GM19025 (cell line): ENCODE measurements around the gene CTBP2.

Source experiments
- ATAC-seq: cut with Tn5 transposase; IDR thresholded peaks from one replicate; pipeline ENCODE4 v1.9.1; 2021; ENCODE audit warnings: mild to moderate bottlenecking, low read depth, moderate library complexity; ENCODE audit not compliant: unreplicated experiment

Gene CTBP2

GRCh38 chr10:125032474-125033020 lies 127.8 kb downstream of the CTBP2 start:
- ATAC-seq, result no peak

- no peak for ATAC-seq
Observed at GRCh38 chr10:125030567-125031197, 129.7 kb downstream of the CTBP2 start.

DNA sequence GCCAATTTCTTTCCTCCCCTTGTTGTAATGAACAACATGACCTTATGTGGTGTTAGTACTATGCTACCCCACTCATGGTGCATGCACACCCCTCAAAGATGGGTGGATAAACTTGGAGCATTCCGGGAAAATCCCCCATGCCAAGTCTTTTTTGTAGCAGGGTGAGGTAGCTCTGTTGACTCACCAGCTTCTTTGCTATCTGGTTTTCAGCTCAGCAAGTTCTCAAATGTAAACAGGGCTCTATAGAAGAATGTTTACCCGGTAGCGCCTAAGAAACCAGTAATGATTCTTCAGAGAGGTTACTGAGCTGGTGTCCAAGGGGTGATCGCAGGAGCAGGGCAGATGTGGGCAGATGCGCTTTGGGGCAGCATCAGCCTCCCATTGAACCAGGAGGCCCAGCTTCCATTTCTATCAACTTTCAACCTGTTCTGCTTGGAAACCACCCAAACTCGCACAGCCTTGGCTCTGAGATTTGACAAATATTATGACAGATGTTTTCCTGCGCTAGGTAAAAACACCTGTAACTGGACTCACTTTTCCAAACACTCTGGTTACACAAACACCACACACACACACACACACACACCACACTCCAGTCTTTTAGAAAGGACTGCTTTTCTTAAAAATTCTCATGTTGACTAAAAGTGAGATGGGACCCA lies 130.7 kb downstream of the CTBP2 start:
- ATAC-seq, result no peak

GRCh38 chr10:125027871-125028869 lies 132.2 kb downstream of the CTBP2 start:
- ATAC-seq, result no peak

- ATAC-seq, result no peak
Observed at GRCh38 chr10:125026974-125027735, 133.2 kb downstream of the CTBP2 start.

DNA sequence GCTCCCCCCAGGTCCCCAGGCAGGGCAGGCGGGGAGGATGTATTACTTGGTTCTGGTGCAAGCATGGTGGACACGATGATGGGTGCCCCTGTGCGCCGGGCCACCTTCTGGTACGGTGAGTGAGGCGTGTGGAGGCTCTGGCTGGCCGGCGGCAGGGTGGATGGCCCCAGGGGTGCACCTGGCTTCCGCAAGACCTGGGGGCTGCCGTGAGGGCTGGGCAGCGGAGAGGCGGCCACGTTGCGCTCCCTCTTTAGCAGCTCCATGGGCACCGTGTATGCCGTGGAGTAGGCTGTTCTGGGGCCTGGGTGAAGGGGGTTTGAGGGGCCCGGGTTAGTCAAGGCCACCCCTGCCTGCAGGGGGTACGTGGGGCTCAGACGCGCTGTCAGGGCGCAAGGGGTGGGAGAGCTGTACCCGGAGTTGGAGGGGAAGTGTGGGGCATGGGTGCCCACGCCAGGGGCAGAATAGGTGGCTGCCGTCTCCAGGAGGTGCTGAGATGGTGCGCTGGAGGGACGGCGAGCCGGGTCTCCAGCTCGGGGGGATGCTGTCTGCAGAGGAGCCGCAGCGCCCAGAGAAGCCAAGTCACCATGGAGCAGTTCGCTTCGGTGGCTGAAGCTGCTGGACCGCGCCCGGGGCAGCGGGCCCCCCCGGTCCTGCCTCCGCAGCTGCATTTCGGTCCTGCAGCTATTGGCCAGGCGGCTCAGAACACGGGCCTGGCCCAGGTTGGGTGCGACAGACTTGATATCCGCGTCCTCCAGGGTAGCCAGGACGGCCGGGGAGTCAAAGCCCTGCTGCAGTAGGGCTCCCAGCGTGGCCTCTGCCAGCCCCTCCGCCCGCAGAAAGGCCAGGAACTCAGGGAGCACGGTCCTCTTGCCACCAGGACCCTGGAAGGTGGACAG lies 134.1 kb downstream of the CTBP2 start:
- no peak for ATAC-seq

DNA sequence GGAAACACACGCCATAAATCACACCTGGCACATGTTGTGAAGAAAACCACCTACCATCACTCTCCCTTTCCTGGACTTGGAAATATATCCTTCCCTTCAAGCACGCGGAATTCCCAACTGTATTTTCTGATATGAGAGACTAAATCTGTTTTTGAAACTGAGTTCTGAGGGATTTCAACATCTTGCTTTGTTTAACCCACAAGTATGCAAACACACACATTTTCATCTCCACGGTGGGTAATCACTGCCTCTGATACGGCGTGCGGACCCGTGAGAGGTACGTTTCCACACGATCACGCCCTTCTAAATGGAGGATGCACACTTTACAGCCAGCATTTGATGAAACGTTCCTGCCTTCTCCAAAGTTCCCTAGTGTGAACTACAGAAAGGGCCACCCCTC lies 135.0 kb downstream of the CTBP2 start:
- no peak for ATAC-seq

DNA sequence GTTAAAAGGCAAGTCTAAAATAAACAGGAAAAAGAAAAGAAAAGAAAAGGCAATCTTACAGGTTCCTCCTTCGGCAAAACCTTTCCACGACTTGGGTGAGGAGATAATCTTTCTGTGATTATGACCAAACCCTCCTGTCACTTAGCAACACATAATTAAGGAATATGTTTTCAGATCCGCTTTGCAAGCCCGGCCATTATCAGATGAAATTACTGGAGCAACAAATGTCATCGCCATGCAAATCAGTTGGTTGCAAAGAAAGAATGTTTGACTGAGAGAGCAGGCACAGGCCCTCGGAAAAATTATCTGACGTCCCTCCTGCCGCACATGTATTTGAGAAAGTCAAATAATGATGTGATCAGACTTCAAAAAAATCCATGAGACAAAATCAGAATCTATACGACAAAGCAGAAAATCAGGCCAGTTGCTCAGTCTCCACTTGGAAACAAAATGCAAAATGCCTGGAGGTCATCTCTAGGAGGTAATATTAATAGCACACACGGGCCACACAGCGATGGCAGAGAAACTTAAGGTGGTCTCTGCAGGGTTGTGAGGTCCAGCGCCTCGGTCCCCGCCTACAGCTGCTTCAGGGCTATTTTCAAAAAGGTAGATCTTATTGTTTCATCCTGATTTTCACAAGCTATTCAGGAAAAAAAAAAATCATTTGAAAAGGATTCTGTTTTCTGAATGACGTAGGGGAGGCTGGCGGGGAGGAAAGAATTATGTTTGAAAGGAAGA lies 135.7 kb downstream of the CTBP2 start:
- ATAC-seq, result no peak

DNA sequence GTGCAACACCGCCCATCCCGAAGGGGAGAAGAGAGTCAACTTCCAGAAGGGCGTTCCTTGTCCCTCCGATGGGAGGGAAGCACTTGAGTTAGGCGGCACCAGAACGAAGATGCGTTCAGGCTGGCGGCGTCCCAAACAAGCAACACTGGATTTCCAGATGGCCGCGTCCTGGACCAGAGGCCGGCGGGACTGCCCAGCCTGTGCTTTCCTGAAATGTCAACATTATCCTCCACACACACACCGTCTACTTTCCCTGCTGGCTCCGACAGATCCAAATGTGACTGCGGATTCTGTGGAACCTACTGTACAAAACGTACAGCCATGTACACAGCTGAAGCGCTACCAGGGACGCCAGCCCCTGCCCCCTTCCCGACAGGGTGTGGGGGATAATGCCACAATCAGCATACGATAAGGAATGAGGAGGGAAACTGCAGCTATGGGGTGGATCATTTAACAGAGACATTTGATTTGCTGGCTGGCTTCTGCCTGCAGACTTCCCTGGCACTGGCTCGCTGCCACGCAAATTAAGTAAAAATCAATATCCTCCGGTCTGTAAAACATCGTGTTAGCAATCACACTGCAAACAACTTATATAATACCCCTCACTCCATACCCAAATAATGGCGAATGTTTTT lies 136.4 kb downstream of the CTBP2 start:
- no peak for ATAC-seq

DNA sequence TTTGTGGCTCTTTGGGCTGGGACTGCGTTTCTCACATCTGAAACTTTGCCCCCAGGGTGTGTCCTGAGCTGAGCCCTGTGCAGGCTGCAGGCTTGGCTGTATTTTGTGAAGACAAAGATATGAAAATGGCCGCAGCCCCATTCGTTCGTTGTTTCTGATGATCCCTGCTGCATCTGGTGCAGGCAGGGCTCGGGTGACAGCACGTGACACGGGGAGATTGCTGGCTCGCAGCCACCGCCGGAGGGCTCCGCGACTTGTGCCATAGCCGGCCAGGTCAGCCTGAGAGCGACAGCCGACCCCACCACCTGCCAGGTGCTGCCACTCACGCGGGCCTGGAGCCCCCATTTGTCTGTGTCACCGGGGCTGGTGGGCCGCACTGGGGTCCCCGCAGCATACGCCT lies 137.1 kb downstream of the CTBP2 start:
- ATAC-seq, result no peak

GRCh38 chr10:125022671-125023070 lies 137.7 kb downstream of the CTBP2 start:
- no peak for ATAC-seq

- ATAC-seq, result no peak
Observed at GRCh38 chr10:125021686-125022344, 138.5 kb downstream of the CTBP2 start.

GRCh38 chr10:125020871-125021270 lies 139.5 kb downstream of the CTBP2 start:
- no peak for ATAC-seq

- ATAC-seq, result no peak
Observed at GRCh38 chr10:125020386-125020785, 140.0 kb downstream of the CTBP2 start.

DNA sequence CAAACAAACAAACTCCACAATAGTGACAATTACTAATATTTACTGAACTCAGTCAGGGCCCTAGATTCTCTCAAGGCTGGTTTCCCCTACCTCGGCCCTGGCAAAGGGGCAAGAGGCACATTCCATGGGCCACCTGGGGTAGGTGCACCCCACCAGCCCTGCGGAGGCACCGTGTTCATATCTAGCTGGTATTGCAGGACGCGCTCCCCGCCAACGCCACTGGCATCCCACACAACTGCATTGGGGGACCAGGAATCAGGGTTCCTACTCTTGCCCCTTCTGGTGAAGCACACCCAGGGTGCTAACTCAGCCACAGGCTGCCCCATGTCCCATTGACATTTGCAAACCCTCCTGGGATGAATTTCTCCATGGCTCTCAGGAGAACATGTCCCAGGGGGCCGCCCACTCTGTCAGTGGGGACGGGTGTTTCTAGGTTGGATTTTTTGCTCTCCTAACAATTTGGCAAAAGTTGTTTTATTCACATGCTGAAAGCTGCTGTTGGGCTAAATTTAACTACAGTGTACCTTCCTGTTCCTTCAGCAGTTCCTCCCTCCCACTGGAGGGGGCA lies 141.7 kb downstream of the CTBP2 start:
- no peak for ATAC-seq

DNA sequence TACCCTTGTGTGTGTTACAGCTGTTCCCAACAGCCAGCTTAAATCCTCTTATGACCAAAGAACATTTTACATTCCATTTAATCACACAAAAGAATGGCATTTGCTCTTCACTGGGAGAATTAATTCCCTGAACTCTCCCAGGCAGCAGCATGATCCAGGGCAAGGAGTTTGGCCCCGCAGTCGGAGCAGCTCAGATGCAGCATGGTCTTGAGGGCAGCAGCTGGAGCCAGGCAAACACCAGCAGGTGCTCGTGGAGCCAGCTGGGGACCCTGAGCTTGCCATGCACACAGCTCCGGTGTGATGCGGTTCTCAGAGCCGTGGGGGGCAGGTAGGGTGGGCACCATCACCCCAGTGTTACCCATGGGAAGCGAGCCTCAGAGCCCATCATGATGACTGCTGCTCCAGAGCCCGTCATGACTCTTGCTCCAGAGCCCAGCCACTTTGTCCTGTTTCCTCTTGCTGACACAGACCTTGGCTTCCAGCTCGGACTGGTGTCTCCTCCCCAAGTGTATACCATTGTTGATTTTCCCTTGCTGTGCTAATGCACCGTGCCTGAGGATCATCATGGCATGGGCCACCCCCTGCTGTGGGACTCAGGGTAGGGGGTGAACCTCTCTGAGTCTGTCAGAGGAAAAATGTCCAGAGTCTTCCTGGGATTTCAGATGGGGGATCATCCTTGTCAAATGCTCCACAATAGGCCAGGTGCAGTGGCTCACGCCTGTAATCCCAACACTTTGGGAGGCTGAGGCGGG lies 142.6 kb downstream of the CTBP2 start:
- no peak for ATAC-seq
